HG03066 (cell line): ENCODE data around the gene NT5DC1.

ENCODE experiments used
- ATAC-seq: cut with Tn5 transposase; IDR thresholded peaks from one replicate; pipeline ENCODE4 v1.9.1; 2021; ENCODE audit warnings: low read depth; ENCODE audit not compliant: unreplicated experiment

NT5DC1 gene

DNA sequence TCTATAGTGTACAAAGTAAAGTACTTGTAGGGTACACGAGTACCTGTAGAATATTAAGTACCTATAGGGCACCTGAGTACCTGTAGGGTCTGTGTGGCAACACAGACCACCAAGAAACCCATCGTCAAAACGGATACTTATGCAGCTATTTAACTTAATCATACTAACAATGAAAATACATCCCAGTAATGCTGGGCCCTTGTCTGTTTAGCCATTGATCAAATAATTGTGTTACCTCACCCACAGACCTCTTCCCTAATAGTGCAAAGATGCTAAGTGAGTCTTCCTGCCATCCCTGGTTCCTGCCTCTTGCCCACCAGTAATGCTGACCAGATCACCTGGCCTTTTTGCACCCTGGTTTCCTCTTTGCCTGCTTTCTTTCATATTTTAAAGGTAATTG is 32.8 kb downstream of the NT5DC1 start:
- ATAC-seq, result no peak

DNA sequence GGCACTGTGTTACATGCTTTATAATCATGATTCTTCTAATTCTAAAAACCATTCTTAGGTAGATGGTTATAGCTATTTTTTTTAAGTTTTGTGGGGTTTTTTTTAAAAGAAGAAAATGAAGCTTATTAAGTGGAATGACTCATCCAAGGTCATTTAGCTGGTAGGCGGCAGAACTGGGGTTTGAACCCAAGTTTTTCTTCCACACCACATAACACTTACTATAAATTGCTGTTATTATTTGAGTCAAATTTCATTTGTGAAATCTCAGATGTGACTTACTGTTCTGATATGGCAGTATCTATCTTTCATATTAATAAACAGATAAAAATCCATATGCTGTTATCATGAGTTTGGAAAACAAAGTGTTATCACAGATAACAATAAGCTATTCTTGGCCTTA is 35.7 kb downstream of the NT5DC1 start:
- no peak for ATAC-seq

DNA sequence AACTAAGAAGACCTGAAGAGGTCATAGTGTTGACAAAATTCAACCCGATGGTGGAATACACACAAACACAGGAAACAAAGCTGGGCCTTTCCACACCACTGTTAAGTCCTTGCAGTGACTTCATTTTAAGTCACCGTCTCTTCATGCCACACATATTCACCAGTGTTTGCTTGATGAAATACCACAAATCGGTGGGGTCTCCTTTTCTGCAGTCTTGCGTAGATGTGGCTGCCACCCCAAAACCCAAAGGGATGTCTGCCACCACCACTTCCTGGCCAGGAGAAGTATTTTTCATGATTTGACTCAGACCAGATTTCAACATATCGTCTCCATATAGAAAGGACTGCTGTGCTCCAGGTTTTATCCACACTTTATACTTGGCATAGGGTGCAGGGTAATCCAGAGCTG is 36.3 kb downstream of the NT5DC1 start:
- no peak for ATAC-seq

DNA sequence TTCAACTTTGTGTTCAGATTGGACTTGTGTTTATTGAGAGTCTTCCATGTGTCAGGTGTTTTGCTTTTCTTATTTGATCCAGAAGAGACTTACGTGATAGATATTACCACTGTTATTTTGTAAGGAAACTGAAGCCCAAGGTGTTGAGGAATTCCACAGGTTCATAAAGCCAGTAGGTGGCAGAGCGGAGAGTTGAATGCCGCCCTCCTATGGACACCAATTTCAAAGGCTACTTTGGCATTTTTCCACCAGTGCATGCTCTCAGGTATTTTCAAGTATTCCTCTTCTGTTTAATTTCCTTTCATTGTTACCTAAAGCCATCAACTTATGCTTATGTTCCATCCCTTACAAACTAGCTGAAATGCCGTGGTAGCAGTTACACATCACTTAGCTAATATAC is 39.3 kb downstream of the NT5DC1 start:
- no peak for ATAC-seq

DNA sequence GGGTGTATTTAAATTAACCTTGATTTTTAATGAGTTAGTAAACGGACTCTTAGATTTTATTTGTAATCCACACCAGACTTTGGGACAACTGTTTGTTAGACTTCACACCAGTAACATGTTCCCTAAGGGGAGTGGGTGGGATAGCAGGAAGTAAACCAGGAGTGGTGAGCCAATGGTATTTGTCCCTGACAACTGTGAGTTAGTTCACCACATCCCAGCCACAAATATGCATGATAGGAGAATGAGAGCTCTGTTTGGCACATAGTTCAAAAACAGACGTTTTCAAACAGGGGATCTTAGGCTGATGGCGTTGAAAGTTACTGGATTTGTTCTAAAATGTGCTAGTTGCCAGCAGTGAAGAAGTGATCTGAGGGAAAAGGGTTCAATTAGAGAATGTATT is 44.0 kb downstream of the NT5DC1 start:
- no peak for ATAC-seq

- ATAC-seq, result no peak
These were observed 45.4 kb downstream of the NT5DC1 start for GRCh38 chr6:116145803-116146675.

- ATAC-seq, result no peak
These were observed 52.0 kb downstream of the NT5DC1 start for GRCh38 chr6:116152620-116153019.

GRCh38 chr6:116154887-116155286 is 54.2 kb downstream of the NT5DC1 start:
- ATAC-seq, result no peak

GRCh38 chr6:116156405-116157326 is 56.0 kb downstream of the NT5DC1 start:
- no peak for ATAC-seq

DNA sequence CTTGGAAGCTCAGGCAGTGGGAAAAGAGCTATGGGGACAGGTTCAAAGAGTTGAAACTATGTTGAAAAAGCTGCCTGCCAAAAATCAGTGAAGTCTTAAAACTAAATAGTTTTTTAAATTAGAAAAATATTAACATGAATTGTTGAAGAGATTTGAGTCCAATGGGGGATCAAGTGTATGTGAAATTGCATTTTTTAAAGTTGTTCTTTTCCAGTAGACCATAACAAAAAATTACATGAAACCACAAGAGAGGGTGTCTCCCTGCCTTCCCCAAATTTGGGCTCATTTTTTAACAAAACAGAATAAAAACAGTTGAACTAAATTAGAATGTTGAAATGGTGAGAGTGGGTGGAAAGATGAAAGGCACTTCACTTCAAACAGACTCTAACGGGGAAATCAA is 56.7 kb downstream of the NT5DC1 start:
- no peak for ATAC-seq

DNA sequence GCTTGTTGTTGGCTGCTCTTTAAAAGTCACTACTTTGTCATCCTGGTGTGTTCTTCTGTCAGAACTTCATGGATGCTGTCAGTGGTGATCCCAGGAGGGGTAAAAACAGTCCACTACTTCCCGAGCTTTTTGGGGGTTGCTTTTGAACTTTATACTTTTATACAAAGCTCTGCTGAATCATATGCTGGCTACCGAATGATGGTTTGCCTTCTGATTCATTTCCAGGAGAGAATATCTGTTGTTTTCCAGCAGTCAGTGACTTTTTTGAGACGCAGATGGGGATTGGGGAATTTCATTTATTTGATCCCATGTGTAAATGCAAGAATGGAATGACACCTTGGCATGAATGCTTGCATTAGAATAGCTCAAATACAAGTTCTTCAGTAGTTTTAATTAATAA is 58.0 kb downstream of the NT5DC1 start:
- no peak for ATAC-seq

GRCh38 chr6:116159782-116160524 is 59.3 kb downstream of the NT5DC1 start:
- no peak for ATAC-seq

DNA sequence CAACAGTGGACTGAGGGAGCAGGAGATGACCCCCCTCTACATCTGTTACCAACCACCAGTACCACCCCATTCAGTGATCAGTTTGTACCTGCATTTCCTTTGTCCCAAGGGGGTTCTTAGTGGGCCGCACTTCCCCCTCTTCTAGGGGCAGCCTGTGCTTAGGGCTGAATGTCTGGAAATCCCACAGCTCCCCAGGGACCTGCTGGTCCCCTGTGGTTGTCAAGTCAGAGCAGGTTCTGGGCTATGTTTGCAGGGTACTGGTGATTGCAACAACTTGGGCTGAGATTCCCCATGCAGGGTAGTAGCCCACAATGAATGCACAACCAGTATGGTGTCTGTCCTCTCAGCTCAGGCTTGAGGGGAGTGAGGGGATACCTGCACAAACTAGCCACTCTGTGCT is 64.9 kb downstream of the NT5DC1 start:
- no peak for ATAC-seq

- ATAC-seq, result no peak
These were observed 65.7 kb downstream of the NT5DC1 start for GRCh38 chr6:116166369-116166768.

DNA sequence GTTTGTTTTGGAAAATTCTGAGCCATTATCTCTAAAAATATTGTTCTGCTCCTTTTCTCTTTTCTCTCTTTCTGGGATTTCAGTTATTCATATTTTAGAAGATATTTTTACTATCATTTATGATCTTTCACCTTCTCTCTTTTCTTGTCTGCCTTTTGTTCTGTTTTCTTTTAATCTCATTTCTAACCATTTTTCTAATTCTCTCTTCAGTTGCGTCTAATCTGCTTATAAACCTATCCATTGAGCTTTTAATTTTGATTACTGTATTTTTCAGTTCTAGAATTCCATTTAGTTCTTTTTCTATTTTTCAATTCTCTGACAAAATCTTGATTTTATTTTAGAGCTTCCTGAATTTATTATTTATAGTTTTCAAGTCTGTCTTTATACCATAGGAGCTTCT is 67.5 kb downstream of the NT5DC1 start:
- no peak for ATAC-seq

- ATAC-seq, result no peak
These were observed 69.2 kb downstream of the NT5DC1 start for GRCh38 chr6:116169880-116170279.

GRCh38 chr6:116170358-116171057 is 69.9 kb downstream of the NT5DC1 start:
- no peak for ATAC-seq

GRCh38 chr6:116173928-116174327 is 73.3 kb downstream of the NT5DC1 start:
- ATAC-seq, result no peak

DNA sequence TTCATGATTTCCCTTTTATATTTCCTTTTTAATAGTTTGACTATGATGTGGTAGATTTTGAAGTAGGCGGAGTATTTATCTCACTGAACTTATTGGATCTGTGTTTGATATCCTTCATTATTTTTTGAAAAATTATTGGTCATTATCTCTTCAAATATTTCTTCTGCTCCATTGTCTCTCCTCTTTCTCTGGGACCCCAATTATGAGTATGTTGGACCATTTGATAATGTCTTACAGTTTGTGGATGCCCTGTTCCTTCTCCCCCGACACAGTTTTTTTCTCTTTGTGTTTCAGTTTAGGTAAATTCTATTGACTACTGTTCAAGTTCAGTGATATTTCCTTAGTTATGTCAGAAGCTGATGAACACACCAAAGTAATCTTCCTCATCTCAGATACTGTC is 74.7 kb downstream of the NT5DC1 start:
- ATAC-seq, result no peak

DNA sequence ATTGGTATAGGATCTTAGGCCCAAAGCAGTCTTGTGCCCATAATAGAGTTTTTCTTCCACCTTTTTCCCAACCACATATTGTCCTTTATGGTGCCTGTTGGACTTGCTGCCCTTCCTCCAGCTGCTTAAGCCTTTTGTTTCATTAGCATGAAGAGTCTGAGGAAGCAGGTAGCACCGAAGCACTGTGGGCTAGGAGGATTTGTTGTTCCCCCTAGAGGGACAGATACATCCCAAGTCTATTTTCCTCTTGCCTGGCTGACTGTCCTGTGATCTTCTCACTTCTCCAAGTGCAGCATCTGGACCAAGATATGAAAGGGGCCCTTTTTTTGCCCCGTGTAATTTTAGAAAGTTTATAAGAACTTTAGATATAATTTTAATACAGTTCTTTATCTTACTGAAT is 75.9 kb downstream of the NT5DC1 start:
- ATAC-seq, result no peak
